ENCODE results near the gene WDR47.
"Not testable (repeated sequence)": the region's sequence is repeated elsewhere in the genome, so short reads cannot be mapped to it uniquely, and the experiment has no call there.

WDR47 gene

GRCh38 chr1:109052145-109052544 lies 10.2 kb upstream of the WDR47 start:
- DNase-seq (ENCODE audit: low read depth): not testable (repeated sequence)

GRCh38 chr1:109050228-109050995 lies 8.5 kb upstream of the WDR47 start:
- DNase-seq (ENCODE audit: low read depth): no peak

- no peak for DNase-seq (ENCODE audit: low read depth)
Measured at GRCh38 chr1:109048335-109048734, 6.4 kb upstream of the WDR47 start.

DNA sequence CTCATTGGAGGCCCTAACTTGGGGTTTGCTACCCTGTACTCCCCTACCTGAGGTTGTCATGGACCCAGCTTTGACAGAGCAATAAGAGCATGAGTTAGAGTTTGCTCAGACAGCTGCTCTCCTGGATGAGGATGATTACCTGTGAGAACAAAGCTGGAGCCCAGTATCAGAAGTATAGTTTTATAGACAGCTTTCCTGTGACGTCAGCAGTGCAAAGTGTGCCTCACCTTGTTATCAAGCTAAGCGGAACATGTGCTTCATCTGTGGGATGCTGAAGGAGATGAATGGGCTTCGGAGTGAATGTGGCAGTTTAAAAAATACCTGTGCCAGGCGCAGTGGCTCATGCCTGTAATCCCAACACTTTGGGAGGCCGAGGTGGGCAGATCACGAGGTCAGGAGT lies 5.4 kb upstream of the WDR47 start:
- DNase-seq (ENCODE audit: low read depth): no peak

- no peak for DNase-seq (ENCODE audit: low read depth)
Measured at GRCh38 chr1:109046671-109047070, 4.8 kb upstream of the WDR47 start.

GRCh38 chr1:109045595-109045994 lies 3.7 kb upstream of the WDR47 start:
- DNase-seq (ENCODE audit: low read depth): no peak

GRCh38 chr1:109040989-109041620 lies 797 bp downstream of the WDR47 start:
- DNase-seq (ENCODE audit: low read depth): peak; percentile 6

GRCh38 chr1:109040627-109040988 lies 1.3 kb downstream of the WDR47 start:
- DNase-seq (ENCODE audit: low read depth): no peak

DNA sequence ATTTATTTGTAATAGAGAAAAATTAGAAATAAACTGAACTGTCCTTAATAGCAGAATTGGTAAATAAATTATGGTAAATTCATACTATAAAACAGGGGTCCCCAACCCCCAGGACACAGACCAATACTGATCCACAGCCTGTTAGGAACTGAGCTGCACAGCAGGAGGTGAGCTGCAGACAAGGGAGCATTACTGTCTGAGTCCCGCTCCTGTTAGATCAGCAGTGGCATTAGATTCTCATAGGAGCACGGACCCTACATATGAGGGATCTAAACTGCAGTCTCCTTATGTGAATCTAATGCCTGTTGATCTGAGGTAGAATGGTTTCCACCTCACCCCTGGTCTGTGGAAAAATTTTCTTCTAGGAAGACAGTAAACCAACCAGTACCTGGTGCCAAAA lies 7.5 kb downstream of the WDR47 start:
- no peak for DNase-seq (ENCODE audit: low read depth)

DNA sequence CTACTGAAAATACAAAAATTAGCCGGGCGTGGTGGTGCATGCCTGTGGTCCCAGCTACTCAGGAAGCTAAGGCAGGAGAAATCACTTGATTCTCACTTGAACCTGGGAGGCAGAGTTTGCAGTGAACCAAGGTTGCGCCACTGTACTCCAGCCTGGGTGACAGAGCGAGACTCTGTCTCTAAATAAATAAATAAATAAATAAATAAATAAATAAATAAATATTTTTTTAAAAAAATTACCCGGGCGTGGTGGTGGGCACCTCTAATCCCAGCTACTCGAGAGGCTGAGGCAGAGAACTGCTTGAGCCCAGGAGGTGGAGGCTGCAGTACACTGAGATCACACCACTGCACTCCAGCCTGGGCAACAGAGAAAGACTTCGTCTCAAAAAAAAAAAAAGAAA lies 12.4 kb downstream of the WDR47 start:
- not testable (repeated sequence) for DNase-seq (ENCODE audit: low read depth)

GRCh38 chr1:109027841-109028240 lies 14.1 kb downstream of the WDR47 start:
- no peak for DNase-seq (ENCODE audit: low read depth)

DNA sequence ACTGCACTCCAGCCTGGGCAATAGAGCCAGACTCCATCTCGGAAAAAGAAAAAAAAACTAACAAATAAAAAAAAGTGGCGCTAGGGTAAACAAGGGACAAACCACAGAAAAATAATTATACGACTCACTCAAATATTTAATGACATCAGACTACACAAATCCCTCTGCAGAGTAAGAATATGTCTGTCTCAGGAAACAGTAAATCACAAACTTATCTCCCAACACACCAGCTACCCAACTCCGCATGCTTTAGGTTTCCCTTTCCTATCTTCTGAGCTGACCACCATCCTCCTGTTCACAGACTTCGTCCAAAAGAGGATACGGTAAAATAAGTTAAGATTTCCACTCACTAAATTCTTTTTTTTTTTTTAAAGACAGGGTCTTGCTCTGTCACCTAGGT lies 16.2 kb downstream of the WDR47 start:
- DNase-seq (ENCODE audit: low read depth): no peak

- no peak for DNase-seq (ENCODE audit: low read depth)
Measured at GRCh38 chr1:109024646-109025045, 17.3 kb downstream of the WDR47 start.

- DNase-seq (ENCODE audit: low read depth): no peak
Measured at GRCh38 chr1:109020693-109021257, 21.1 kb downstream of the WDR47 start.

- not testable (repeated sequence) for DNase-seq (ENCODE audit: low read depth)
Measured at GRCh38 chr1:109017719-109018118, 24.2 kb downstream of the WDR47 start.

DNA sequence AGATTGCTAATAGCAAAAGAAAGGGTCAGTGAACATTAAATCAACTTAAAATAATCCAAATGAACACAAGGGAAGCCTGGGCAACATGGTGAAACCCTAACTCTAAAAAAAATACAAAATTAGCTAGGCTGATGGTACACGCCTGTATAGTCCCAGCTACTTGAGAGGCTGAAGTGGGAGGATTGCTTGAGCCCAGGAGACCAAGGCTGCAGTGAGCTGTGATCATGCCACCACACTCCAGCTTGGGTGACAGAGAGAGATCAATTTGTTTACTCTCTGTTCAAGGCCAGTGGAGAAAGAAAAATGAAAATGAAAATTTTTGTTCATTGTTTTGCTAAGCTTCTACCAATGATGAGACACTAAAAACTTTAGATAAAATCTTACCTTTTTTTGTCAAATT lies 24.8 kb downstream of the WDR47 start:
- no peak for DNase-seq (ENCODE audit: low read depth)

- no peak for DNase-seq (ENCODE audit: low read depth)
Measured at GRCh38 chr1:109011335-109011734, 30.6 kb downstream of the WDR47 start.

- not testable (repeated sequence) for DNase-seq (ENCODE audit: low read depth)
Measured at GRCh38 chr1:108996622-108997021, 45.3 kb downstream of the WDR47 start.

DNA sequence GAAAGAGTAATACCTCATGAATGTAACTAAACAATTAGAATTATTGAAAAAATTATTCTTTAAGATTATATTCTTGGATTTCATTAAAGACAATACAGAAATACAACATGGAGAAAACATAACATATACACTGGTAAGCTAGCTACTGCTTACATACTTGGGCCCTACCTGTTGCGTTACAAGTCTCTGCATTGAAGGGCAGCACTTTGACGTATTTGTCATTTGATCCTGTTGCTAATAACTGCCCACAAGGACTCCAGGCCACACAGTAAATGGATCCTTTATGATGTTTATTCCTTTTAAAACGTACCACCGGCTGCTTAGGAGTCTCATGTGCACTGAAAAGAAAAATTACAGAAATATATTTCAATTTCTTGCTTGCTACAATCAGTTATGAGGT lies 58.8 kb downstream of the WDR47 start:
- no peak for DNase-seq (ENCODE audit: low read depth)

DNA sequence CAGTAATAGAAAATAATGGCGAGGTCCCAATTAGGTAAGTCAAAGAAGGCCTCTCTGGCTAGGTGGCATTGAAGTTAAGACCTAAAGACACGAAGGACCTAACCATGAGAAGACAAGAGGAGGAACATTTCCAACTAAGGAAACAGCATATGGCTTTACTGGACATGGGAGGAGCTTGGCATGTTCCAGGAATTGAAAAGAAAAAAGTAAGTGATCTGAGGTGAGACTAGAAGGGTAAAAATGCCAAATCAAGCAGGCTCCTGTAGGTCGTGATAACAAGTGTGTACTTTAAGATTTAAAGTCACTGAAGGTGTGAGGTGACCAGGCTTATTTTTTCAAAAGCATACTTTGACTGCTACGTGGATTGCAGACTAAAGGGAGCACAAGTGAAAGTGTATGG lies 65.2 kb downstream of the WDR47 start:
- DNase-seq (ENCODE audit: low read depth): no peak

DNA sequence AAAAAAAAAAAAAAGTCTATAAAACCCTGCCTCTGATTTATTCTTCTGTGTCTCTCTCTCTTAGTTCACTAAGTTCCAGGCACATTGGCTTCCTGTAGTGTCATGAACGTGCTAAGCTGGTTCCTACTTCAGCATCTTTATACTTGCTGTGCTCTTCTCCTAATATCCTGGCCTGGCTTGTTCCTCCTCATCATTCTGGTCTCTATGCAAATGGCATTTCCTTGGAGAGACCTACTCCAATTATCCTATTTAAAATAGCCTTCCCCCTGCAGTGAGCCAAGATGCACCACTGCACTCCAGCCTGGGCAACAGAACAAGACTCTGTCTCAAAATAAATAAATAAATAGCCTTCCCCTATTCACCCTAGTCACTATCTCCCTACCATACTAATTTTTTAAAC lies 69.0 kb downstream of the WDR47 start:
- DNase-seq (ENCODE audit: low read depth): no peak

DNA sequence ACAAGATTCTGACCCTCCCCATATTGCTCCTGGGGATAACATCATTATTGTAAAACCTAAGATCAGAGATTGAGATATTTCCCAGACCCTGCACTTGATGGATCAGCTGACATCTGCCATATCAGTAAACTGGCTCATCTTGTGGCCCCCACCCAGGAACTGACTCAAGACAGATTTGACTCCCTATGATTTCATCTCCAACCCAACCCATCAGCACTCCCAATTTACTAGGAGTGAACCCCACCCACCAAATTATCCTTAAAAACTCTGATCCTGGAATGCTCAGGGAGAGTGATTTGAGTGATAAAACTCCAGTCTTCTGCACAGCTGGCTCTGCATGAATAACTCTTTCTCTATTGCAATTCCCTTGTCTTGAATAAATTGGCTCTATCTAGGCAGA lies 72.6 kb downstream of the WDR47 start:
- no peak for DNase-seq (ENCODE audit: low read depth)

DNA sequence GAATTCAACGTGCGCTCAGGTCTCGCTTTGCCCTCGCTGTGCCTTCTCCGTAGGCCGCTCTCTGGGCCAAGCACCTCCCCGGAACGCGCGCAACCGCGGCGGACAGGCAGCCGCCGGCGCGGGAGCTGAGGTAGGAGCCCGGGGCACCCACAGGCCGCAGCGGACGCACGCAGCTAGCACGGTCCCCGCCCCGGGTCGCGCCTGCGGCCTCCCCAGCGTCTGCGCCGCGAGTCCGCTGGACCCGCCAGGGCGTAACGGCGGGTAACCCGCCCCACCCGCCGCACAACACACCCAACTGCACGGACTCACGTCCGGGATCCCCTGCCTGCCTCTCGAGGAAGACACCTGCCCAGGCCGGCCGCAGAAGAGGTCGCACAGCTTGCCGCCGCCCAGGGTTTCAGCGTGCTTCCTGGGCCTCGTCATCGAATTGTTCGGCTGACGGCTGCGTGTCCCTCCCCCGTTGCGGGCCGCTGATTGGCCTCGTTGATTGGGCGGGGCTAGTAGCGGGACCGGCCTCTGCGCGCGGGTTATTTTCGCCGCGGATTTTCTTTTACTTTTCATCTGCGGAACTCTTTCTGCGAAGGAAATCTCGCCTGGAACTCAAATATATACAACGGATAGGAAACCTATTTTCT lies 78.7 kb downstream of the WDR47 start, which contains the start of gene CLCC1:
Gene CLCC1 (minus strand): TSS at position 433 of the 635 bp plus-strand sequence. CDS start 13,047 bp downstream, outside the sequence.
- peak; percentile 82 for DNase-seq (ENCODE audit: low read depth)

Measured in stimulated activated CD8-positive, alpha-beta memory T cell treated with anti-CD3 and anti-CD28 coated beads, Interleukin-12 subunit alpha, Interleukin-12 subunit beta, amount 100 ng/mL, for 4 hours (primary cell).